NCI-H128 (cell line): ENCODE measurements around the gene IFFO2.

ENCODE experiments used
- DNase-seq: peaks from one replicate; lab custom pipeline; 2025; ENCODE audit not compliant: unreplicated experiment; lab: John Stamatoyannopoulos, UW

Gene IFFO2

DNA sequence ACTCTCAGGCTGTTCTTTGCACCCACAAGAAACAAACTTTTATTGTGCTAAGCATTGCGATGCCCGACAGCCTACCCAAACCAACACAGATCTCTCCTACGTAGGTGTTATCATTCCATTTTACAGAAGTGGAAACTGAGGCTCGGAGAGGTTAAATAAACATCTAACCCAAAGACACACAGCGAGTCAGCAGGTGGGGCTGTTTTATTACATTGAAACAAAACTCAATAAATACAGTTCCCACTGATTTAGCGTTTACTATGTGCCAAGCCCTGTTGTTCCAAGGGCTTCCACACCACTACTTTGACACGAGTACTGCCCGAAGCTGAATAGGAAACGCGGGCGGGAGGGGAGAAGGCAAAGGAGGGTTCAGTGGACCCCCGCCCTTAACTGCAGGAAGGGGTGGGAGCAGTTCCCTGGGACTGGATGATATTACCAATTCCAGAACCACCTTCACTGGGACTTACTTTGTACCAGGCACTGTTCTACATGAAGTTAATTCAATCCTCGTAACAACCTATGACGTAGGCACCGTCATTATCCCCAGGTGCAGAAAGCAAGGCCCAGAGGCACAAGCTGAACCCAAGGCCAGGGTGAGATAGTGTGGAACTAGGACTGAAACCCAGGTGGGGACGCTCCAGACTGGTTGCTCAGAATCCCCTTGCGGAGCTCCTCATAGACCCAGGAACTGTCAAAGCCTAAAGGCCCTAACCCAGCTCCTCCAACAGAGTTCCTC lies 34.8 kb downstream of the IFFO2 start:
- no peak for DNase-seq

DNA sequence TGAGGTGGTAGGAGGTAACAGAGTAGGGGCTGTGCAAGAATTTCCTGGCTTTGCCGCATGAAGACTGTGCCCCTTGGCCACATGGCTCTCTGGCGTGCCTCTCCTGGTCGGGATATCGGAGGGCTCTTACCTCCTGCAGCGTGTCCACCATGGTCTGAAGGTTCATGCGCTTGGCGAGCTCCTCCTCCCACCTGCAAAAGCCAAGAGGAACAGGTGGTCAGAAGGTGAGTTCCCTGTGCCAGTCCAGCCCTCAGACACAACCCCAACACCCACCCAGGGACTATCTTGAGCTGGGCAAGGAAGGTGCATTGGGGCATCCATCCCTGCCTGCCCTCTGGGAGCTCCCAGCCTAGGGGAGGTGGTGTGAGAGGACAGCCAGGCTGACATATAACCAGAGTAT lies 35.5 kb downstream of the IFFO2 start:
- no peak for DNase-seq

DNA sequence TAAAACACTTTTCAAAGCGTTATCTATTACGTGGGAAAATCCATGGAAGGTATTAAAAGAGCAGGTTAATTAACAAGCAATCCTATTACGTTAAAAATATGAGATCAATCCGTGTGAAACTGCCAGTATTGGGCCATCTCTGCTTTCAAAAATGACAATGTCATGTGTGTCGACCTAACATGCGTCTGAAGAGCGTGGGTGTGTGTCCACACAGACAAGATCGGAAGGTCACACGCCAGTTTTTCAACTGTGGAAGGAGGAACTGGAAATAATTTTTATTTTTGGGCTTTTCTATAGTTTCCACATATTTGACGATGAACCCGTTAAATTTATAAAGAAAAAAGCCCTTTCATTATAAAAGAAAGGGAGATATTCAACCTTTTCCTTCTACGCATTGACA lies 36.5 kb downstream of the IFFO2 start:
- DNase-seq = no peak

DNA sequence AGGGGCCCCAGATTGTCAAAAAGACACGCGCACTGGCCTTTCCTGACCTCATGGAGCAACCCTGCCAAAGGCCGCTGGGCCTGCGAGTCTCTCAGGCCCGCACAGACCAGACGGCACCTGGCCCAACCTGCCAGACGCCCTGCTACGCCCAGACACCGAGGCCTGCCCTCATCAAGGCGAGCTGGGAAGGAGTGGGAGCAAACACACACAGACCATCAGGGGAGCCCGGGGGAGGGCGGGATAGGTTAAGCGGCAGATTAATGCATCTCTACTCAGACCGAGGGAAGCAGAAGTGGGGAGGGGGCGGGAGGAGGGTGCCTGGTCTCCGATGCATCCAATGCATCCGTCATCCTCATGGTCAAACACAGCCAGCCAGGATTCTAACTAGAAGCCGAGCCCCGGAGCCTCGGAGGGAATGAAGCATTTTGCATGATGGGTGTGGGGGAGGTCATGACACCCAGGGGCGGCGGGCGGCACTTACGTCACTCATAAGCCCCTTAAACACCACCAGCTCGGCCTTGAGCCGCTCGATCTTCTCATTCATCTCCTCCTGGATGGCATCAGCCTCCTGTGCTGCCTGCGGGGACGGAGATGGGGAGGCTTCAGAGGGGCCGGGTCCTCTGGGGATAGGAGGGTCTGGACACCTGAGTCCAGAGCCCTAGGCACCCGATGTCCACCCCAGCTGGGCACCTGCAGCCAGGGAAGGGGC lies 37.1 kb downstream of the IFFO2 start:
- DNase-seq = no peak

- no peak for DNase-seq
Observed at GRCh38 chr1:18918417-18918816, 38.1 kb downstream of the IFFO2 start.

GRCh38 chr1:18917071-18917799 lies 39.2 kb downstream of the IFFO2 start:
- DNase-seq = no peak

GRCh38 chr1:18915341-18915740 lies 41.1 kb downstream of the IFFO2 start:
- no peak for DNase-seq

DNA sequence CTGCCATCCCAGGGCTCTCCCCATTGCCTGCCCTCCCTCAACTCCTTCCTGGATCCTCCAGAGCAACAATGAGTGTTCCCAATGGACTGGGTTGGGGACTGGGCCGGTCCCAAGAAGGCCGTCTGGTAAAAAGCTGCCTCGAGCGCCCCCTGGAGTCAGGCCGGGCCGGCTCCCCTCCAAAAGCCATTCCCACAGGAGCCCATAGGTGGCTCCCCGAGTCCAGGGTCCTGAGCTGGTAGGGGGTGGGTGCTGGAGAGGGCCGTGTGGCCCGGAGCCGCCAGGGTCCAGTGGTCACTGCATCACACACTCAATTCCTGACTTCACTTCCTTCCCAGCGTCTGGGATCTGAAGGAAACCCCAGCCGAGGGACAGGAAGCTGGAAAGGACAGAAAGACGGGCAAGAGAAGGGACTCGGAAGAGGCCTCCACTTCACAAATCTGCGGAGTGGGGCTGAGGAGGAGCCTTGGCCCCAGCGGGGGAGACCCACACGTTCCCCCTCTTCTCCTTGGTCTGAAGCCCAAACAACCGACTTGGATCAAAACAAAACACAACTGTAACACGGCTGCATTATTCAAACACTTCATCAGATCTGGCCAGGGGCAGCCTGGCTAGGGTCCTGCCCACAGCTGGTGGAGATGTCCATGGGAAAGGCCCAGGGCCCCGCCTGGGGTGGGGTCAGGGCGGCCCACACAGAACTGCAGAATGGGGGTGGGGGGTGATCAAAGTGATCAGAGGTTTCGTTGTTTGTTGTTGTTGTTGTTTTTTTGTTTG lies 43.2 kb downstream of the IFFO2 start:
- no peak for DNase-seq

GRCh38 chr1:18912550-18912949 lies 43.9 kb downstream of the IFFO2 start:
- DNase-seq = no peak

DNA sequence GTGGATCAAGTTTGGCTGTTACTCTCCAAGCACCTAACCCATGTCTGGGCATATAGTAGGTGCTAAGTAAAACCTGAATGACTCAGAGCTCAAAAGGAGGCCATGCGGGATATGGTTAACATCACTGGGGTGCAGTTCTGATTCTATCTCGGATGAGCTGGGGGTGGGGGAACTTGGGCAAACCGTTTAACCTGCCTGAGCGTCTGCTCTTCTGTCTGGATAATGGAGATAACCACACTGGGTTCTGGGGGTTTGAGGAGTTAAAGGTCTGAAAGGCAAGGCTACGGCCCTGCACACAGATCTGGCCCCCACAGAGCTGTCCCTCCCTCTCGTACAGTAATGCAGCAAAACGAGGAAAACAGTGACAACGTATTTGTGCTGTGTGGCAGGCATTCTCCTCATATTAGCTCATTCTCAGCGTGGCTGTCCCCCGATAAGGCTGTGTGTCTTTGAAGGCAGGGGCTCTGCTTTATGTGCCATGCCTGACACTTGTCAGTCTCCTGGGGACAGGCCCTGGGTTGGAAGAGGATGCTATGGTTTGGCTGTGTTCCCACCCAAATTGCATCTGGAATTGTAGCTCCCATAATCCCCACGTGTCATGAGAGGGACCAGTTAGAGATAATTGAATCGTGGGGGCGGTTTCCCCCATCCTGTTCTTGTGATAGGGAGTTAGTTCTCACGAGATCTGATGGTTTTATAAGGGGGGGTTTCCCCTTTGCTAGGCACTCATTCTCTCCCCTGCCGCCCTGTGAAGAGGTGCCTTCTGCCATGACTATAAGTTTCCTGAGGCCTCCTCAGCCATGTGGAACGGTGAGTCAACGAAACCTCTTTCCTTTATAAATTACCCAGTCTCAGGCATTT lies 47.3 kb downstream of the IFFO2 start:
- DNase-seq = no peak

DNA sequence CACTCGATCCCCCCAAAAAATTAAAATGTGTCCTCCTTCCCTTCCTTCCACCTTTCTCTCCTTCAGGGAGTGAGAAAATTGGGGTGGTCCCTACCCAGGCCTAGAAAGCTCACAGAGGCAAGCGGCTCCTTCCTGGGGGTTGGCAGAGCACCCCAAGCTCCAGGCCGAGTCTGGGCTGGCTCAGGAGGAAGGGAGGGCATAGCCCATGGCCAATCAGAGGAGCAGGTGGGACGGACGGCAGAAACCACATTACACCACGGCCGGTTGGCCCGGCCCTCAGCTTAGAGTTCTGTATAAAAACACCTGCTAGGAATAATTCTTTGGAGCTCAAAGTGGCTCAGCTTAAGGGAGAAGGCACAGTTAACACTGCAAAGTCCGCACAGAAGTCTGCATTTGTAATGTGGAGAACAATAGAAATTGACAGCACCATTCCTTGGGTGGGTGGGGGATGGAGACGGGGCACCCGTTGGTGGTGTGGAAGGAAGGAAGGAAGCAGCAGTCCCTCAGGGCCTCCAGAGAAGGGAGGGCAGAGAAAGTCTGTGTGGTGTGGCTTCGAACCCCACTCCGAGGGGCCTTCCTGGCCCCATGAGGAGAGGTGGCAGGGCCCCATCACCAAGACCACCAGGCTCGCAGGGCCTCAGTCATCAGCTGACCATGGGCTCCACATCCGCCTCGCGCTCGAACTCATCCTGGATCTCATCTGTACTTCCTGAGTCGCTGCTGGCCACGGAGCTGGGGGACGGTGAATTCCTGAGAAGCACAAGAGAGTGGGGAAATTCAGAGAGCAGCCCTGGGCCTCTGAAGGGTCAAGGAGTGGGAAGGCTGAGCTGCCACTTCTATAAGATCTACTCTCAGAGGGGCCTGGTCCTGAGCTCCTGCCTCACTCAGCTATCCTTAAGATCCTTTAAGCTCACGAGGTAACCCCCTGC lies 48.3 kb downstream of the IFFO2 start:
- no peak for DNase-seq

DNA sequence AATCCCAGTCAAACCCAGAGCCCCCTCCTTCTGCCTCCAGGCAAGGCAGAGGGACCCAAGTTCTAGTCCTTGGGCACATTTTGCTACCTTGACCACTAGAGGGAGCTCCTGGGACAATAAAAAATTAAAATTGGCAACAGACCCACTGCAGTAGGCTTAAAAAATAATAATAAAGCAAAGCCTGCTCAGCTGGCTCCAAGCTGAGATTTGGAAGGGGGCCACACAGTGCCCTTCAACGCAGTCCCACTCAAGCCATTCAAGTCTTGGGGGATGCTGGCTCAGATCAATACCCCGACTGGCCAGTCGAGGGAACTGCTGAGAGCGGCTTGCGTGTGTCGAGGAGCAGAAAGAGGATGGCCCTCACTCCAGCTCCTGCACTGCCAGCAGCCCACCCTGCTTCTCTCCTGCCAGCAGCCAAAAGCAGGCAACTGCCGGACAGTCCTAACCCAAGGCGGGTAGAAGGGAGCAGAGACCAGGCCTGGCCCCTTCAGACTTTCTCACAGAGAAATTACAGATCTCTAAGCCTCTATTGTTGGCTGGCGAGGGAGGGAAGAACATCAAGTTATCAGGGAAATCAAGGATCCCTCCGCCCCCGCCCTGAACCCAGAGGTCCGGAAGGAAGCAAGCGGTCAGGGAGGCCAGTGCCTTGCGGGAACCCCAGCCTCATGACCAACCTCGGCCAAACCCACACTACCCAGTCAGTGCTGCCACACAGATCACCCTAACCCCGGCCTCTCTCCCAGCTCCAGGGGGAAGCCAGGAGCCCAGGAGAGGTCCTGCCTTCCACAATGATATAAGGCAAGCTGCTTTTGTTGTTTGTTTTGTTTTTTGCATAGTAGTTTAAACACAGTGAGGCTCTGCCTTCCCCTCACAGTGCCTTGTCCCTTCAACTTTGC lies 49.2 kb downstream of the IFFO2 start:
- peak; percentile 58 for DNase-seq

DNA sequence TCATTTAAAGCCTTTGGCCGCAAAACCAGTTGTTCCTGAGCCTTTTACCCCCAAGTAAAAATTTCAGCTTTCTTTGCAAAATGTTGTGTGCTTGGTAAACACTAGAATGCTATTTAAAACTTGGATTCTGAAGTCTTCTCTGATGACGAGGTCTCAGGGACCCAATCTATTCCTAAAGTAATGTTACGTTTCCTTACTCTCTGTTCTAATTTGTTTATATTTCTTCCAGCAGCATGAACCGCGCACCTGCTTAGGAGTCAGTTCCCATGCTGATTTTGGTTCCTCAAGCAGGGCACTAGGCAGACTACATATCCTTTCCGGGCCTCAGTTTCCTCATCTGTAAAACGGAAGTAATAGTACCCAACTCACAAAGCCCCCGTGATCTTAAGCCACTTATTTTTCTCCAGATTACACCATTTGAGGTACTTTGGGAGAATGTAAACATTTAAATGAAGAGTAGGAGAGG lies 53.2 kb downstream of the IFFO2 start:
- no peak for DNase-seq

GRCh38 chr1:18902523-18903290 lies 53.8 kb downstream of the IFFO2 start, which contains the start of gene ALDH4A1:
Gene ALDH4A1 (minus strand): TSS chr1:18902555. CDS start chr1:18902523, 32 bp downstream.
- peak; percentile 94 for DNase-seq

- DNase-seq = no peak
Observed at GRCh38 chr1:18901952-18902522, 54.4 kb downstream of the IFFO2 start.

DNA sequence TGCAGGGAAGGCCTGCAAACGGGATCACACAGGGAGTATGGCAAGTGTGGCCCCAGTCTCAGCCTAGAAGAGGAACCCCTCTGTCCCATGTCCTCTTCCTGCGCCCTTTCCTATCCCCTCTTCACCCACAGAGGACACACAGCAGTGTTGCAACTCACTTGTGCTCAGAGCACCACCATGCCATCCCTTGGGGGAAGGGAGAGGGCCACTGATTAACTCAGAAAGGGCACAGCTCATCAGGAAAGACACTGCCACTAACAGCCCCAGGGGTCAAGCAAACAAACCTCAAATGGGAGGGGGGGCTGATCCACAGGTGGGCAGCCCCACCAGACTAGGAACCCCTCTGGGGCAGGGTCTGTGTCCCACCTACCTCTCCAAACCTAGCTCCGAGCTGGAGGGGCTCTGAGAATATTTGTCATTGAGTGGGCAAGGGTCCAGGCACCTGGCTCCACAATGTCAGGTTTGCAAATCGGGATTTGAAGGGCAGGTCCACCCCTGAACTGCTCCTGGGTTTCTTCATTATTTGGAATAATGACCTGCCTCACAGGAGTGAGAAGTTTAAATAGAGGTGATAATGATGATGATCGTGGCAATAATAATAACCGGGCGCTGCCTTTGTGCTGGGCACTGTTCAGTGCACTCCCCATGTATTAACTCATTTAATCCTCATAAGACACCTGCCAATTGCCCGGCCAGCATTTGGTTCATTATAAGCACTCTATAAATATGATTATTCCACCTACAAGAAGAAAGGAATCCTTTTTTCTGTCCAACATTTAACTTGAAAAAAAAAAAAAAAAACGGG lies 55.1 kb downstream of the IFFO2 start:
- DNase-seq = no peak
